A549 (cell line): ENCODE results near the gene ADARB2.

Experiments
- CHD2 ChIP-seq: fragments of 150-350 bp; IDR thresholded peaks from 2 replicates; pipeline ENCODE4 v1.6.1; 2014; ENCODE audit warnings: low read length; ENCODE audit not compliant: partially characterized antibody
- CTCF ChIP-seq: fragments of >200 bp; sonication (Bioruptor Twin); formaldehyde crosslinking; IDR thresholded peaks from 3 replicates; pipeline ENCODE4 v1.5.1; 2016
- MAFK ChIP-seq: fragments of 450-650 bp; IDR thresholded peaks from 2 replicates; pipeline ENCODE4 v1.6.1; 2014; ENCODE audit not compliant: partially characterized antibody
- POLR2A ChIP-seq: IDR thresholded peaks from 2 replicates; pipeline ENCODE4 v1.6.1; 2012; ENCODE audit warnings: mild to moderate bottlenecking, low read length
- SMC3 ChIP-seq: fragments of >200 bp; sonication (Bioruptor Twin); formaldehyde crosslinking; IDR thresholded peaks from 3 replicates; pipeline ENCODE4 v1.6.1; 2018; ENCODE audit warnings: inconsistent platforms
- ZFP36 ChIP-seq: fragments of 450-650 bp; IDR thresholded peaks from 2 replicates; pipeline ENCODE4 v1.6.1; 2014; ENCODE audit warnings: borderline replicate concordance; ENCODE audit not compliant: partially characterized antibody

GRCh38 chr10:1539216-1539615, 198.1 kb downstream of the ADARB2 start:
- TF ChIP-seq SMC3 (no peak), POLR2A (no peak), ZFP36 (no peak), CHD2 (no peak), CTCF (no peak), MAFK (no peak)
